Fibroblast of lung (primary cell): ENCODE measurements around the gene VANGL2. TPM values are rescaled to one million over a fixed set of nuclear protein-coding genes. Genes with fewer than 3 reads are reported as not detected.
A peak's percentile ranks its signal among the peaks of the same experiment; 100 is the strongest.

Experiments
- DNase-seq, 2 donors: peaks; one replicate each; pipeline versions ENCODE4 v3.0.0 to v3.0.0-alpha.2; 2010; ENCODE audit warnings: low read depth in 2 of 2
- H2AFZ ChIP-seq: 2 replicates; pipeline ENCODE4 v1.5.1; 2012; ENCODE audit warnings: low read length, control low read depth, inconsistent platforms
- H3K27ac ChIP-seq: 2 replicates; pipeline ENCODE4 v1.5.1; 2011; ENCODE audit warnings: low read length, control low read depth; ENCODE audit not compliant: insufficient read depth
- H3K27me3 ChIP-seq: 2 replicates; pipeline ENCODE4 v1.5.1; 2011; ENCODE audit warnings: mild to moderate bottlenecking, low read length; ENCODE audit not compliant: control insufficient read depth, insufficient read depth
- H3K36me3 ChIP-seq: 2 replicates; pipeline ENCODE4 v1.5.1; 2011; ENCODE audit warnings: low read length; ENCODE audit not compliant: control insufficient read depth, insufficient read depth
- H3K4me1 ChIP-seq: 2 replicates; pipeline ENCODE4 v1.5.1; 2011; ENCODE audit warnings: low read length; ENCODE audit not compliant: control insufficient read depth, insufficient read depth; ENCODE audit errors: extremely low read depth
- H3K4me2 ChIP-seq: 2 replicates; pipeline ENCODE4 v1.5.1; 2011; ENCODE audit warnings: low read length, control low read depth; ENCODE audit not compliant: insufficient read depth; ENCODE audit errors: extremely low read depth
- H3K4me3 ChIP-seq, 4 experiments: fragments of 200-600 bp in 1 of 4; sonication (generic) in 1 of 4; replicated peaks in 1 of 4; 2 replicates each; pipeline ENCODE4 v1.5.1; 2011 to 2016; ENCODE audit warnings: low read length in 4 of 4, low read depth in 3 of 4, mild to moderate bottlenecking in 3 of 4, control low read depth in 2 of 4, inconsistent platforms in 1 of 4, mixed read lengths in 1 of 4; ENCODE audit not compliant: insufficient read depth in 1 of 4; ENCODE audit errors: control extremely low read depth in 1 of 4
- H3K79me2 ChIP-seq: 2 replicates; pipeline ENCODE4 v1.5.1; 2012; ENCODE audit warnings: mild to moderate bottlenecking, low read length, inconsistent platforms; ENCODE audit not compliant: control insufficient read depth, insufficient read depth
- H3K9ac ChIP-seq: 2 replicates; pipeline ENCODE4 v1.5.1; 2011; ENCODE audit warnings: mild to moderate bottlenecking, low read length, control low read depth; ENCODE audit not compliant: insufficient read depth
- H3K9me3 ChIP-seq: 2 replicates; pipeline ENCODE4 v1.5.1; 2012; ENCODE audit warnings: low read depth, low read length; ENCODE audit not compliant: control insufficient read depth, insufficient read depth
- H4K20me1 ChIP-seq: 2 replicates; pipeline ENCODE4 v1.5.1; 2011; ENCODE audit warnings: low read length; ENCODE audit not compliant: control insufficient read depth, insufficient read depth; ENCODE audit errors: extremely low read depth
- EZH2 ChIP-seq: IDR thresholded peaks from 2 replicates; pipeline ENCODE4 v1.5.1; 2012; ENCODE audit warnings: low read length, control low read depth, mild to moderate bottlenecking; ENCODE audit errors: missing control alignments
- polyA plus RNA-seq, 2 donors: library from polyadenylated mRNA; depleted of rRNA in 1 of 2; stranded (reverse) in 1 of 2; unstranded in 1 of 2; fragments of >200 nt; gene quantifications; 2 replicates each; pipeline ENCODE4 v1.2.1, GENCODE V29; 2011 to 2012; ENCODE audit warnings: missing spikeins in 1 of 2
- total RNA-seq: library from RNA; depleted of rRNA; stranded (reverse); fragments of >200 nt; gene quantifications from 2 replicates; pipeline ENCODE4 v1.2.1, GENCODE V29; 2014
- TF ChIP-seq, protein P1 (sequence below), 2 donors: IDR thresholded peaks in 1 of 2; conservative IDR thresholded peaks in 1 of 2; 1 replicate in 1 of 2; 2 replicates in 1 of 2; pipeline ENCODE4 v1.5.1; 2011 to 2012; ENCODE audit warnings: low read length in 2 of 2, control low read depth in 1 of 2, inconsistent platforms in 1 of 2, low read depth in 1 of 2, mild to moderate bottlenecking in 1 of 2

Gene VANGL2
- total and polyA plus RNA-seq, 2 donors (not counting 1 experiment from before 2014, with no cell fraction given), result 0.01 TPM; not detected in 1

DNA sequence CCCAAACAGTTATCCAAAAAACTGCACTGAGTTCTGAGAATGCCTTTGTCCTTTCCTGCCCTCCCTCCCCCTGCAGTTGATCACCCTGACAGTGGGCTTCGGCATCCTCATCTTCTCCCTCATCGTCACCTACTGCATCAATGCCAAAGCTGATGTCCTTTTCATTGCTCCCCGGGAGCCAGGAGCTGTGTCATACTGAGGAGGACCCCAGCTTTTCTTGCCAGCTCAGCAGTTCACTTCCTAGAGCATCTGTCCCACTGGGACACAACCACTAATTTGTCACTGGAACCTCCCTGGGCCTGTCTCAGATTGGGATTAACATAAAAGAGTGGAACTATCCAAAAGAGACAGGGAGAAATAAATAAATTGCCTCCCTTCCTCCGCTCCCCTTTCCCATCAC is 42.3 kb upstream of the VANGL2 start:
- Histone ChIP-seq H3K4me3 (no peak overlapping the region), H3K36me3 (peaks cover 24% of the 10 kb centered on the region)

DNA sequence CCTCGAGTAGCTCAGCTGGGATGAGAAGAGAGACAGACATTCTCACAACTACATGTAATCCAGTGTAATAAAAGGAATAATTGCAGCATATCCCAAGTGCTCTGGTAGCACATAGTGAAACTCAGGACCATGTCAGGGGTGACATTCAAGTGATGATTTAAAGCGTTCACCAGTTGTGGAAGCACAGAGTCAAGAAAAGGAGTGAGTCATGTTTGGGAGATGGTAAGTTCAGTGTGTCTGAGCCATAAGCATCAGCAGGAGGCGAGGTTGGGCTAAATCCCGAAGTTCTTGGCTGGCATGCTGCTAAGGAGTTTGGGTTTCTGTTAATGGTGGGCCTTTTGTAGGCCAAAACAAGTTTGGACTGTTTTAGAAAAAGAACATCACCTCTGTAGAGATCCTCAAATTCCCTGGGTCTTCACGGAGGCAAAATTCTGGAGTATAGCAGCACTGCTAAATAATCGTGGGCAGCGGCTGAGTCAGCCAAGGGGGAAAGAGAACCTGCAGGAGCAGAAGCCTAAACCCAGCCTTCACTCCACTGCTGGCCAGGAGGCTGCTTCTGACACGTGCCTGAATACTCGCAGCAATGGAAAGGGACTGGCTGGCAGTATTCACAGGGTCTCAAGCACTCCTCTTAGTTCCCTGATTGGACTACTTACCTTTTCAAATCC is 40.7 kb upstream of the VANGL2 start:
- Histone ChIP-seq H3K4me2 (no peak overlapping the region), H4K20me1 (no peaks in the 10 kb centered on the region), H3K4me3 (no peak overlapping the region), H3K27ac (no peak overlapping the region), H3K36me3 (peaks cover 15% of the 10 kb centered on the region), H3K27me3 (no peaks in the 10 kb centered on the region), H3K9me3 (no peaks in the 10 kb centered on the region), H3K79me2 (no peaks in the 10 kb centered on the region), H2AFZ (no peak overlapping the region), H3K9ac (no peak overlapping the region), H3K4me1 (no peaks in the 10 kb centered on the region)
- DNase-seq, result peak; percentile 14 to 33
- TF ChIP-seq, protein P1, sequence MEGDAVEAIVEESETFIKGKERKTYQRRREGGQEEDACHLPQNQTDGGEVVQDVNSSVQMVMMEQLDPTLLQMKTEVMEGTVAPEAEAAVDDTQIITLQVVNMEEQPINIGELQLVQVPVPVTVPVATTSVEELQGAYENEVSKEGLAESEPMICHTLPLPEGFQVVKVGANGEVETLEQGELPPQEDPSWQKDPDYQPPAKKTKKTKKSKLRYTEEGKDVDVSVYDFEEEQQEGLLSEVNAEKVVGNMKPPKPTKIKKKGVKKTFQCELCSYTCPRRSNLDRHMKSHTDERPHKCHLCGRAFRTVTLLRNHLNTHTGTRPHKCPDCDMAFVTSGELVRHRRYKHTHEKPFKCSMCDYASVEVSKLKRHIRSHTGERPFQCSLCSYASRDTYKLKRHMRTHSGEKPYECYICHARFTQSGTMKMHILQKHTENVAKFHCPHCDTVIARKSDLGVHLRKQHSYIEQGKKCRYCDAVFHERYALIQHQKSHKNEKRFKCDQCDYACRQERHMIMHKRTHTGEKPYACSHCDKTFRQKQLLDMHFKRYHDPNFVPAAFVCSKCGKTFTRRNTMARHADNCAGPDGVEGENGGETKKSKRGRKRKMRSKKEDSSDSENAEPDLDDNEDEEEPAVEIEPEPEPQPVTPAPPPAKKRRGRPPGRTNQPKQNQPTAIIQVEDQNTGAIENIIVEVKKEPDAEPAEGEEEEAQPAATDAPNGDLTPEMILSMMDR (conservative IDR thresholded peaks at IDR 0.05 in 1 of 2, IDR thresholded peaks at IDR 0.05 in 1 of 2; ENCODE audit: low read depth in 1 of 2, low read length in 2 of 2), result no peak
- TF ChIP-seq EZH2, result no peak

More for the DNA sequence above, 42.3 kb upstream of the VANGL2 start:
- Histone ChIP-seq H3K4me1 (no peaks in the 10 kb centered on the region), H3K27me3 (no peaks in the 10 kb centered on the region), H2AFZ (no peak overlapping the region), H3K79me2 (no peaks in the 10 kb centered on the region), H3K9ac (no peak overlapping the region), H4K20me1 (no peaks in the 10 kb centered on the region), H3K9me3 (no peaks in the 10 kb centered on the region), H3K27ac (no peak overlapping the region), H3K4me2 (no peak overlapping the region)
- no peak for TF ChIP-seq EZH2
- DNase-seq, result no peak

DNA sequence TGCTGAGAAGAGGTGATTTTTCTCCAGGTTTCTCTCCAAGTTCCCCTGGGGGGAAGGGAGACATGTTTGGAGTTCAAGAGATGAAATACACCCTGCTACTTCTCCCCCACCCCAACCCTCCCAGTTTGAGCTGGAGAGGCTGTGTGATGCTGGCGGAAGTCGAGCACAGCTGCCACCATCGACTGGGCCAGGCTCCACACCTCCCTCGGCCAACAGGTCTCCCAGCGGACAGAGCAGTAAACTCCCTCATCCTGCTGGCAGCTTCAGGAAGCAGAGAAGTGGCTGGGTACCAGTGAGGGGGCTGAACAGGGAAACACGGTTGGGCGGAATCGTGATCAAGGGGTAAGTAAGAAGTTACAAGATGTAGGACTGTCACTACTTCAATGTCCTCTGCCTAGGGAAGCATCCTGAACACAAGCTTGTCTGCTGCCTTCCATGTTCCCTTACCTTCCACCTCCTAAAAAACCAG is 40.1 kb upstream of the VANGL2 start:
- TF ChIP-seq EZH2, result no peak
- TF ChIP-seq, protein P1 (conservative IDR thresholded peaks at IDR 0.05 in 1 of 2, IDR thresholded peaks at IDR 0.05 in 1 of 2; ENCODE audit: low read depth in 1 of 2, low read length in 2 of 2), result no peak
- peaks cover 15% of the 10 kb centered on the region for H3K36me3 ChIP-seq

More for the DNA sequence above, 40.1 kb upstream of the VANGL2 start:
- Histone ChIP-seq H3K27ac (no peak overlapping the region), H2AFZ (no peak overlapping the region), H3K27me3 (no peaks in the 10 kb centered on the region), H3K9ac (no peak overlapping the region), H3K4me1 (no peaks in the 10 kb centered on the region), H4K20me1 (no peaks in the 10 kb centered on the region), H3K4me3 (no peak overlapping the region), H3K9me3 (no peaks in the 10 kb centered on the region), H3K79me2 (no peaks in the 10 kb centered on the region), H3K4me2 (no peak overlapping the region)
- no peak for DNase-seq
